Measurements from ENCODE around the gene FGFBP1.

Gene FGFBP1

DNA sequence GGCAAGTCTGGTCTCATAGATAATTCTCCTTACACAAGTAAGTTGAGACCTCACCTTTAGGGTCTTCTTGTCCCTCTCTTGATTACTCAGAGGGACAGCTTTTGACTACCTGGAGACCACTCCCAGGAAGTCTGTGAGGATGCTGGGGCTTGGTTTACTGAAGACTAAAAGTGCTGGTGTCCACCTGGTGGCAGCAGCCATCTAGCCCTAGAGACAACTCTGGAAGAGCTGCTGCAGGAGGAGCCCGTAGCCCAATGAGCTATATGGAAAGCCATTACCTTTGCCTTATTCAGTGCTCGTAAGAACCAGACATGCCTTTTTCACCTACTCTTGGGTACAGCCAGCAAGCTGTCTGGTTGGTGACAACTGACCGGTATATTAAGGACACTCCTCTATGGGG lies 17.1 kb upstream of the FGFBP1 start:
- H3K4me3 ChIP-seq (ENCODE audit: insufficient read depth, low read length, poor library complexity, severe bottlenecking), result no peak overlapping the region
- no peaks in the 10 kb centered on the region for H3K79me2 ChIP-seq (ENCODE audit: insufficient read depth, low read length)
- TF ChIP-seq CTCF (IDR thresholded peaks at IDR 0.05; ENCODE audit: insufficient read depth, low read length, poor library complexity, severe bottlenecking), result no peak
- TF ChIP-seq EZH2phosphoT487 (conservative IDR thresholded peaks at IDR 0.05; ENCODE audit: low read length), result no peak
- no peaks in the 10 kb centered on the region for H3K36me3 ChIP-seq (ENCODE audit: low read length)
- H3F3A ChIP-seq (ENCODE audit: insufficient read depth), result no peaks in the 10 kb centered on the region
- no peaks in the 10 kb centered on the region for H3K9me2 ChIP-seq (replicated peaks; ENCODE audit: insufficient read depth, low read length)
- H3K9ac ChIP-seq (ENCODE audit: low read length), result no peak overlapping the region
- H3K27ac ChIP-seq (ENCODE audit: low read depth, low read length), result no peak overlapping the region
- H3K4me2 ChIP-seq (ENCODE audit: low read depth, low read length, poor library complexity, severe bottlenecking), result no peak overlapping the region
- H2AFZ ChIP-seq (ENCODE audit: low read depth, low read length, severe bottlenecking), result no peak overlapping the region
- H3K9me3 ChIP-seq (ENCODE audit: insufficient read depth, low read length), result no peaks in the 10 kb centered on the region; the same call in 1 of the 2 replicates
- H3K27me3 ChIP-seq (ENCODE audit: low read length), result no peaks in the 10 kb centered on the region
- H4K20me1 ChIP-seq (ENCODE audit: low read depth, low read length), result no peaks in the 10 kb centered on the region

GRCh38 chr4:15953625-15954024 lies 15.1 kb upstream of the FGFBP1 start:
- H3K9ac ChIP-seq (ENCODE audit: low read length), result no peak overlapping the region
- no peak overlapping the region for H2AFZ ChIP-seq (ENCODE audit: low read depth, low read length, severe bottlenecking)
- no peaks in the 10 kb centered on the region for H3K79me2 ChIP-seq (ENCODE audit: insufficient read depth, low read length)
- no peaks in the 10 kb centered on the region for H3F3A ChIP-seq (ENCODE audit: insufficient read depth)
- no peaks in the 10 kb centered on the region; the same call in 1 of the 2 replicates for H3K9me3 ChIP-seq (ENCODE audit: insufficient read depth, low read length)
- no peaks in the 10 kb centered on the region for H3K27me3 ChIP-seq (ENCODE audit: low read length)
- H3K27ac ChIP-seq (ENCODE audit: low read depth, low read length), result no peak overlapping the region
- no peaks in the 10 kb centered on the region for H3K36me3 ChIP-seq (ENCODE audit: low read length)
- TF ChIP-seq EZH2phosphoT487 (conservative IDR thresholded peaks at IDR 0.05; ENCODE audit: low read length) (no peak), CTCF (IDR thresholded peaks at IDR 0.05; ENCODE audit: insufficient read depth, low read length, poor library complexity, severe bottlenecking) (no peak)
- H3K9me2 ChIP-seq (replicated peaks; ENCODE audit: insufficient read depth, low read length), result no peaks in the 10 kb centered on the region
- no peak overlapping the region for H3K4me3 ChIP-seq (ENCODE audit: insufficient read depth, low read length, poor library complexity, severe bottlenecking)
- H4K20me1 ChIP-seq (ENCODE audit: low read depth, low read length), result no peaks in the 10 kb centered on the region
- no peak overlapping the region for H3K4me2 ChIP-seq (ENCODE audit: low read depth, low read length, poor library complexity, severe bottlenecking)

GRCh38 chr4:15951781-15952180 lies 13.2 kb upstream of the FGFBP1 start:
- Histone ChIP-seq H2AFZ (ENCODE audit: low read depth, low read length, severe bottlenecking) (no peak overlapping the region), H3K27ac (ENCODE audit: low read depth, low read length) (no peak overlapping the region), H3K9me3 (ENCODE audit: insufficient read depth, low read length) (no peaks in the 10 kb centered on the region; the same call in 1 of the 2 replicates), H3K27me3 (ENCODE audit: low read length) (no peaks in the 10 kb centered on the region), H3K36me3 (ENCODE audit: low read length) (no peaks in the 10 kb centered on the region), H3K9ac (ENCODE audit: low read length) (no peak overlapping the region), H3K4me2 (ENCODE audit: low read depth, low read length, poor library complexity, severe bottlenecking) (no peak overlapping the region), H4K20me1 (ENCODE audit: low read depth, low read length) (no peaks in the 10 kb centered on the region), H3K9me2 (replicated peaks; ENCODE audit: insufficient read depth, low read length) (no peaks in the 10 kb centered on the region), H3K4me3 (ENCODE audit: insufficient read depth, low read length, poor library complexity, severe bottlenecking) (no peak overlapping the region), H3K79me2 (ENCODE audit: insufficient read depth, low read length) (no peaks in the 10 kb centered on the region), H3F3A (ENCODE audit: insufficient read depth) (no peaks in the 10 kb centered on the region)
- TF ChIP-seq CTCF (IDR thresholded peaks at IDR 0.05; ENCODE audit: insufficient read depth, low read length, poor library complexity, severe bottlenecking) (no peak), EZH2phosphoT487 (conservative IDR thresholded peaks at IDR 0.05; ENCODE audit: low read length) (no peak)
